ENCODE measurements around the gene ZSWIM8.
"Not testable (repeated sequence)": the region's sequence is repeated elsewhere in the genome, so short reads cannot be mapped to it uniquely, and the experiment has no call there.

The ZSWIM8 gene

DNA sequence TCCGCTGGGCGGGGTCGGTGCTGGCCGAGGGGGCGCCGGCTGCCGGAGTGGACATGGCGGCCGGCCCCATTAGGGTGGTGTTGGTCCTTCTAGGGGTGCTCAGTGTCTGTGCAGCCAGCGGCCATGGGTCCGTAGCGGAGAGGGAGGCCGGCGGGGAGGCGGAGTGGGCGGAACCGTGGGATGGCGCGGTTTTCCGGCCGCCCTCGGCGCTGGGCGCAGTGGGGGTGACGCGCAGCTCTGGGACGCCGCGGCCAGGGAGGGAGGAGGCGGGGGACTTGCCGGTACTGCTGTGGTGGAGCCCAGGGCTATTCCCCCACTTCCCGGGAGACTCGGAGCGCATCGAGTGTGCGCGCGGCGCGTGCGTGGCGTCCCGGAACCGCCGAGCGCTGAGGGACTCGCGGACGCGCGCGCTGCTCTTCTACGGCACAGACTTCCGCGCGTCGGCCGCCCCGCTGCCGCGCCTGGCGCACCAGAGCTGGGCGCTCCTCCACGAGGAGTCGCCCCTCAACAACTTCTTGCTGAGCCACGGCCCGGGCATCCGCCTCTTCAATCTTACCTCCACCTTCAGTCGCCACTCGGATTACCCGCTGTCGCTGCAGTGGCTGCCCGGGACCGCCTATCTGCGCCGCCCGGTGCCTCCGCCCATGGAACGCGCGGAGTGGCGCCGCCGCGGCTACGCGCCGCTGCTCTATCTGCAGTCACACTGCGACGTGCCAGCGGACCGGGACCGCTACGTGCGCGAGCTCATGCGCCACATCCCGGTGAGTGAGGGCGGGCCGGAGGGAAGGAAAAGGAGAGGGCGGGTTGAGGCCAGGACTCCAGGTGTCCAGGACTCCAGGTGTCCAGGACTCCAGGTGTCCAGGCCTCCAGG, 12.9 kb upstream of the ZSWIM8 start:
- in situ Hi-C loops (cut with MboI; ENCODE audit: low sequenced_read_pairs) = no loop called here

DNA sequence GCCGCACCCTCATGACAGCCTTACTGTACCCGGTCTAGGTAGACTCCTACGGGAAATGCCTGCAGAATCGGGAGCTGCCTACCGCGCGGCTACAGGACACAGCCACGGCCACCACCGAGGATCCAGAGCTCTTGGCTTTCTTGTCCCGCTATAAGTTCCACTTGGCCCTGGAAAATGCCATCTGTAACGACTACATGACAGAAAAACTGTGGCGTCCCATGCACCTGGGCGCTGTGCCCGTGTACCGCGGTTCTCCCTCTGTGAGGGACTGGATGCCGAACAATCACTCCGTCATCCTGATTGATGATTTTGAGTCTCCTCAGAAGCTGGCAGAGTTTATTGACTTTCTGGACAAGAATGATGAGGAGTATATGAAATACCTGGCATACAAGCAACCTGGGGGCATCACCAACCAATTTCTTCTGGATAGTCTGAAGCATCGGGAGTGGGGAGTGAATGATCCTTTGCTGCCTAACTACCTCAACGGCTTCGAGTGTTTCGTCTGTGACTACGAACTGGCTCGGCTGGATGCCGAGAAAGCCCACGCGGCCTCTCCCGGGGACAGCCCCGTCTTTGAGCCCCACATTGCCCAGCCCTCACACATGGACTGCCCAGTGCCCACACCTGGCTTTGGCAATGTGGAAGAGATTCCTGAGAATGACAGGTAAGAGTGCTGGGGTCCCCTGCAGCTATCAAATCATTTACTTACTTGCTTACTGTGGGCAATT, 12.1 kb upstream of the ZSWIM8 start:
- in situ Hi-C loops (cut with MboI; ENCODE audit: low sequenced_read_pairs) = no loop called here

- in situ Hi-C loops (cut with MboI; ENCODE audit: low sequenced_read_pairs) = no loop called here
Observed at GRCh38 chr10:73774637-73775036, 10.8 kb upstream of the ZSWIM8 start.

- in situ Hi-C loops (cut with MboI; ENCODE audit: low sequenced_read_pairs) = no loop called here
Observed at GRCh38 chr10:73779018-73779417, 6.4 kb upstream of the ZSWIM8 start.

DNA sequence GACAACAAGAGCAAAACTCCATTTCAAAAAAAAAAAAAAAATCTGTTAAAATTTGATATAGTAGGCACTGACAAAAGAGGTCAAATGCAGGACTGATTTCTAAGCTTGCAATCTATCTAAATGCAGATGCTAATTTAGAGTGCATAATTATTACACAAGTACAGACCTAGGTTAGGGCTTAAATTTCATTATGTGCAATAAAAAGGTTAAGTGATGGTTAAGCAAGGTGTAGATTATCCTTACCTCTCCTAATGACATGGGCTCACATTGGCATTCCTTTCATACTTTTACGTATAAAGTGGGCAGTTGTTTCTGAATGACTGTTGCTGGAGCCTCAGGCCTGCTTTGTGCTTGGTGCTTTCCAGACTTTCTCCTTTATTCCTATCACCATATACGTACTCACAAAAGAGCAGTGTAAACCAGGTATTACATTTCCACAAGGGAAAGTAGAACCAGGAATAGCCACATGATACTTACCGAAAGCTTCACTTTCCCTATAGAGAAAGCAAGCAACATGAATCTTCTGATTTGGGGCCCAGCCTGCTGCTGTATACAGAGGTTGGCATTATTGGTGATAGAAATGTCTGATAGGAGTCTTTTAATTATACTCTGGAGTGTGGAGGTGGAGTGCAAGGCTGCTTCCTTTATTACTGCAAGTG, 5.7 kb upstream of the ZSWIM8 start:
- in situ Hi-C loops (cut with MboI; ENCODE audit: low sequenced_read_pairs) = no loop called here

GRCh38 chr10:73780301-73780700, 5.1 kb upstream of the ZSWIM8 start:
- in situ Hi-C loops (cut with MboI; ENCODE audit: low sequenced_read_pairs) = no loop called here

DNA sequence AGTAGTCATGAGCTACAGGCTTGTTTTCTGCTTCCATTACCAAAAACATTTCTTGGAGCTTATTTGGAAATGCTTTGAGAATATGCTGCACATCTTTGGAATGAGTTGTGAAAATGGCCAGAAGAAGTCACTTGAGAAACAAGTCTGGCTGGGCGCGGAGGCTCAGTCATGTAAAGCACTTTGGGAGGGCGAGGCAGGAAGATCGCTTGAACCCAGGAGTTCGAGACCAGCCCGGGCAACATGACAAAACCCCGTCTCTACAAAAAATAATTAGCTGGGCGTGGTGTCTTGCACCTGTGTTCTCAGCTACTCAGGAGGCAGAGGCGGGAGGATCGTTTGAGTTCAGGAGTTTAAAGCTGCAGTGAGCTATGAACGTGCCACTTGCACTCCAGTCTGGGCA, 4.4 kb upstream of the ZSWIM8 start:
- in situ Hi-C loops (cut with MboI; ENCODE audit: low sequenced_read_pairs) = no loop called here

DNA sequence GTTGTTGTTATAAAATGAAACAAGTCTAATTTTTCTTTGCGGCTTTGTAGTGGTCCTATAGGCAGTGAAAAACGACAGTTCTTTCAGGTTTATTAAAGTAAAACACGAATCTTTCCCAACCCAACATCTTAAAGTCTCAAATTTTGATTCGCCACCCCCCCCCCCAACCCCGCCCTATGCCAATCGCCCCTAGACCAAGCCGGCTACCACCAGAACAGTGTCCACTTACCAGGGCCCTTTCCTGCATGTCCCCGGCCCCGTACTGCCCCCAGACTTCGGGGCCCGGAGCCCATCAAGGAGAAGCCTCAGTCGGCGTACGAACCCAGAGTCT, 3.9 kb upstream of the ZSWIM8 start:
- in situ Hi-C loops (cut with MboI; ENCODE audit: low sequenced_read_pairs) = no loop called here

DNA sequence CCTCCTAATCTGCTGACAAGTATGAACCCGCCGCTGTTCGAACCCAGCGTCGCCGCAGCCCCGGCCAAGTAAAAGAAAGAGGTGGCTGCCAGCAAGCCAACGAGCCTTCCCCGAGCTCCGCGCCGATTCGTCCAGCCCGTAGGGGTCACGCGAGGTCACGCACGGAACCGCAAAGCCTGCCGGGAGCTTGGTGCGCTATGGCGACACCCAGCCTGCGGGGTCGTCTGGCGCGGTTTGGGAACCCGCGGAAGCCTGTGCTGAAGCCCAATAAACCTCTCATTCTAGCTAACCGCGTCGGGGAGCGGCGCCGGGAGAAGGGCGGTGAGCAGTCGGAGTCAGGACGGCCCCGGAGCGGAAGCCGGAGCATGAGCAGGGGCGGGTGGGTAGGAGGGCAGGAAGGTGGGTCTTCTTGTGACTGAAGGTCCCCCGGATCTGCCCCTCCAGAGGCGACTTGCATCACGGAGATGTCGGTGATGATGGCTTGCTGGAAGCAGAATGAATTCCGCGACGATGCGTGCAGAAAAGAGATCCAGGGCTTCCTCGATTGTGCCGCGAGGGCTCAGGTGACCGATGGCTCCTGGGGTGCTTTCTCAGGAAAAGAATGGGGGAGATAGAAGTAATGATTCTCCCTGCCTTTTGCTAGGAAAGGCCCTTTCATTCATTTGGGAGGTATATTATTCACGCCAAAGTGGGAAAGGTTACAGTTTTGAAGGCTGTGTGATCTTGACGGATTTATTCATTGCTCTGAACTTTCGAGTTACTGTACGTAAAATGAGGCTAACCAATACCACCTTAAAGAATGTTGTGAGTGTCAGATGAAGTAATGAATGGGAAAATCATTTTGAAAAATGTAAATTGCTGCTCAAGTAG, 3.3 kb upstream of the ZSWIM8 start, which contains the start of gene CHCHD1:
TSS of gene CHCHD1 (plus strand) at position 170 of the 870 bp plus-strand sequence. CDS start at position 198, 28 bp downstream.
- in situ Hi-C loops (cut with MboI; ENCODE audit: low sequenced_read_pairs) = no loop called here

DNA sequence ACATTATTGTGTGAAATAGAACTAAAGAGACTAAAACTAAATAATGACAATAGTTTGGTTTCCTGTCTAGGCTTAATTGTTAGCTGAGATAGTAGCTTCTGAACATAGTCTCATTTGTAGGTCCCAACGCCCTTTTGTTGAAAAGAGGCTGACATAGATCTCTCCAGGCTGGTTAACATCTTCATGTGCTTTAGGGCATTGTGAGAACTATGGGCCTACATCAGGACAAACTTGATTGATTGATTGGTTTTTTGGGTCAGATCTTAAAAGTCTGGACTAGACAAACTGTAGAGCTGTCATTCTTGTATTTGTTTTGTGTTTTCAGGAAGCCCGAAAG, 2.7 kb upstream of the ZSWIM8 start:
- in situ Hi-C loops (cut with MboI; ENCODE audit: low sequenced_read_pairs) = no loop called here

- in situ Hi-C loops (cut with MboI; ENCODE audit: low sequenced_read_pairs) = no loop called here
Observed at GRCh38 chr10:73785721-73786511, 510 bp downstream of the ZSWIM8 start.

GRCh38 chr10:73786512-73786885, 1.1 kb downstream of the ZSWIM8 start:
- in situ Hi-C loops (cut with MboI; ENCODE audit: low sequenced_read_pairs) = no loop called here

DNA sequence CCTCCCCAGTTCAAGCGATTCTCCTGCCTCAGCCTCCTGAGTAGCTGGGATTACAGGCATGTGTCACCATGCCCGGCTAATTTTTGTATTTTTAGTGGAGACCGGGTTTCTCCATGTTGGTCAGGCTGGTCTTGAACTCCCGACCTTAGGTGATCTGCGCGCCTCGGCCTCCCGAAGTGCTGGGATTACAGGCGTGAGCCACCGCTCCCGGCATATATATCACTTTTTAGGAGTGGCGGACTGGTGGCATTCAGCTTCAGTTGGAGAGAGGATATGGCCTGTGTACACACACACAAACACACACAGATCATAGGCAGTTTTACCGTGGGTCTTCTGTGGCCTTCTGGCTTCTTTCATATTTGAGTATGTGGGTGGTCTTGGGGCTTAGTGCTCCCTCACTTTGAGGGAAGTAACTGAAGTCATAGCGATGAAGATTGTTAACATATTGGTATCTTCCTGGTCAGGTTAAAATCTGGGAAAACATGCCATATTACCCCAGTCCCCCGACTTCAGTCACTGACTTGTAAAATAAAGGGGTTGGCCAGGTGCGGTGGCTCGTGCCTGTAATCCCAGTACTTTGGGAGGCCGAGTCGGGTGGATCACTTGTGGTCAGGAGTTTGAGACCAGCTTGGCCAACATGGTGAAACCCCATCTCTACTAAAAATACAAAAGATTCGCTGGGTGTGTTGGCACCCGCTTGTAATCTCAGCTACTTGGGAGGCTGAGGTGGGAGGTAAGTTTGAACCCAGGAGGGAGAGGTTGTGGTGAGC, 1.8 kb downstream of the ZSWIM8 start:
- in situ Hi-C loops (cut with MboI; ENCODE audit: low sequenced_read_pairs) = not testable (repeated sequence)

DNA sequence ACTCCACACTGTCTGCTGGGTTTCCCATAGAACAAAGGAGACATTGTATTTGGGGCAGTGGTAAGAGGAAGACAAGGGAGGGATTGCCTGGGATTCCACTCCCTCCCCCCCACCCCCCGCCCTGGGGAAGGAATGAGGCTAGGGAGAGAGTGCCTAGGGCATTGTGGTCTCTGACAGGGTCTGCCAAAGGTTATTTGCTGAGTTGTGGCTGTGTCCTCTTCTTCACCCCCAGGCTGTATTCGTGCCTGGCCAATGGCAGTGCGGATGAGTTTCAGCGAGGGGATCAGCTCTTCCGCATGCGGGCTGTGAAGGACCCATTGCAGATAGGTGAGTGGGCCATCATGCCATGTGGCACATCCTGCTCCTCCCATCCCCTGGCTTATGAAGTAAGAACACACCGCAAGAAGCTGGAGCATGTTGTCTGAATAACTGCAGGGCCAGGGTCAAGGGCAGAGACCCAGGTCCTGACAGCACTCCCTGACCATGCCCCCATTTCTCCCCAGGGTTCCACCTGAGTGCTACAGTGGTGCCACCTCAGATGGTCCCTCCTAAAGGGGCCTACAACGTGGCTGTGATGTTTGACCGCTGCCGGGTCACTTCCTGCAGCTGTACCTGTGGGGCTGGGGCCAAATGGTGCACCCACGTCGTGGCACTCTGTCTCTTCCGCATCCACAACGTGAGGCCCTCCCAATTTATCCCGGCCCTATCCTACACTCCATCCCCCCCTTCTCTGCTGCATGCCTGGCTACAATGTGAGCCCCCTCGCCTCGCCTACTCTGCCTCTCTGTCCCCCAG, 3.7 kb downstream of the ZSWIM8 start:
- in situ Hi-C loops (cut with MboI; ENCODE audit: low sequenced_read_pairs) = no loop called here

GRCh38 chr10:73789659-73790055, 4.3 kb downstream of the ZSWIM8 start:
- in situ Hi-C loops (cut with MboI; ENCODE audit: low sequenced_read_pairs) = no loop called here

DNA sequence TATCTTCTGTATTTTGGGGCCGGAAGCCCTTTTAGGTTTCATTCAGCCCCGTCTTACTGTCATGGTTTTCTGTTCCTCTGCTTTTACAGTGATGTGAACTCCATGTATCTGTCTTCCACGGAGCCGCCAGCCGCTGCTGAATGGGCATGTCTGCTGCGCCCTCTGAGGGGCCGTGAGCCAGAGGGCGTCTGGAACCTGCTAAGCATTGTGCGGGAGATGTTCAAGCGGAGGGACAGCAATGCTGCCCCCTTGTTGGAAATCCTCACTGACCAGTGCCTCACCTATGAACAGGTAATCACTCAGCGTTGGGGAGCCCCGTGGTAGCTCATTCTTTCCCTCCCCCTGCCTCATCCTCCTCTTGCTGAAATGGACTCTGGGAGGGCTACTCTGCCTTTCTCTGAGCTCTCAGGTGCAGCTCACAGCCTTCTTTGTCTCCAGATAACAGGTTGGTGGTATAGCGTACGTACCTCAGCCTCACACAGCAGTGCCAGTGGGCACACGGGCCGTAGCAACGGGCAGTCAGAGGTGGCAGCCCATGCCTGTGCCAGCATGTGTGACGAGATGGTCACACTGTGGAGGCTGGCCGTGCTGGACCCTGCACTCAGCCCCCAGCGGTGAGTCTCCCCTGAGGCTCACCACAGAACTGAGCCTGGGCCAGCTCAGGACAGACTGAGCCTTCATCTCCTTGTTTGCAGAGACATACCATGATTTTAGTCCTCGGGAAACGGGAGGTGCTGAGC, 5.7 kb downstream of the ZSWIM8 start:
- in situ Hi-C loops (cut with MboI; ENCODE audit: low sequenced_read_pairs) = no loop called here

- in situ Hi-C loops (cut with MboI; ENCODE audit: low sequenced_read_pairs) = no loop called here
Observed at GRCh38 chr10:73791871-73792400, 6.5 kb downstream of the ZSWIM8 start.

GRCh38 chr10:73793456-73793855, 8.1 kb downstream of the ZSWIM8 start:
- in situ Hi-C loops (cut with MboI; ENCODE audit: low sequenced_read_pairs) = no loop called here

Measured in HL-60/S4 treated with phorbol 12-myristate 13-acetate at 8.2 ng/mL for 4 days and 3 days (cell line).